ACC112 (cell line): ENCODE data around the gene JCAD.

Source experiments
- H2AFZ ChIP-seq: fragments of 200-600 bp; sonication (generic); one replicate; pipeline ENCODE4 v1.6.0; 2017; ENCODE audit warnings: antibody characterized with exemption, low read length; ENCODE audit not compliant: unreplicated experiment
- H3K27ac ChIP-seq: fragments of 200-600 bp; sonication (generic); 2 replicates; pipeline ENCODE4 v1.5.1; 2014; ENCODE audit warnings: low read depth, mild to moderate bottlenecking, antibody characterized with exemption, low read length, moderate library complexity
- H3K27me3 ChIP-seq: fragments of 200-600 bp; sonication (generic); 2 replicates; pipeline ENCODE4 v1.6.1; 2014; ENCODE audit warnings: mild to moderate bottlenecking, antibody characterized with exemption, low read length, moderate library complexity, mixed read lengths; ENCODE audit not compliant: insufficient read depth
- H3K36me3 ChIP-seq: fragments of 200-600 bp; sonication (generic); 2 replicates; pipeline ENCODE4 v1.6.1; 2016; ENCODE audit warnings: mild to moderate bottlenecking, antibody characterized with exemption, low read length, moderate library complexity, mixed read lengths; ENCODE audit not compliant: insufficient read depth
- H3K4me1 ChIP-seq: fragments of 200-600 bp; sonication (generic); one replicate; pipeline ENCODE4 v1.6.1; 2016; ENCODE audit warnings: low read length, mixed read lengths; ENCODE audit not compliant: insufficient read depth, unreplicated experiment, control insufficient read depth
- H3K4me3 ChIP-seq: fragments of 200-600 bp; sonication (generic); 2 replicates; pipeline ENCODE4 v1.5.1; 2014; ENCODE audit warnings: mild to moderate bottlenecking, low read depth, low read length
- H3K79me2 ChIP-seq: fragments of 200-600 bp; sonication (generic); one replicate; pipeline ENCODE4 v1.6.0; 2016; ENCODE audit warnings: low read length; ENCODE audit not compliant: control insufficient read depth, unreplicated experiment, insufficient read depth

JCAD gene

GRCh38 chr10:29969255-29970011 is 90.0 kb downstream of the JCAD start:
- no peaks in the 10 kb centered on the region for H3K27me3 ChIP-seq
- H2AFZ ChIP-seq = no peak overlapping the region
- H3K79me2 ChIP-seq = no peaks in the 10 kb centered on the region

GRCh38 chr10:29968585-29968984 is 90.8 kb downstream of the JCAD start:
- Histone ChIP-seq H2AFZ (no peak overlapping the region), H3K4me1 (no peaks in the 10 kb centered on the region), H3K36me3 (no peaks in the 10 kb centered on the region), H3K27ac (no peak overlapping the region), H3K27me3 (no peaks in the 10 kb centered on the region), H3K4me3 (no peak overlapping the region), H3K79me2 (no peaks in the 10 kb centered on the region)

More at GRCh38 chr10:29969255-29970011, 90.0 kb downstream of the JCAD start:
- Histone ChIP-seq H3K4me3 (no peak overlapping the region), H3K27ac (no peak overlapping the region), H3K4me1 (no peaks in the 10 kb centered on the region), H3K36me3 (no peaks in the 10 kb centered on the region)

- Histone ChIP-seq H3K4me1 (no peaks in the 10 kb centered on the region), H2AFZ (no peak overlapping the region), H3K79me2 (no peaks in the 10 kb centered on the region), H3K27ac (no peak overlapping the region), H3K27me3 (no peaks in the 10 kb centered on the region), H3K36me3 (no peaks in the 10 kb centered on the region), H3K4me3 (no peak overlapping the region)
Measured at GRCh38 chr10:29966269-29966668, 93.1 kb downstream of the JCAD start.
